Esophagus muscularis mucosa (tissue), 4 donors: ENCODE measurements around the gene SGF29. TPM values are rescaled to one million over a fixed set of nuclear protein-coding genes. Genes with fewer than 3 reads are reported as not detected.

ENCODE experiments used
- DNase-seq: peaks from one replicate; pipeline ENCODE4 v3.0.0-alpha.2; 2017; ENCODE audit errors: extremely low spot score
- H3K27ac ChIP-seq, 4 donors: fragments of 200-600 bp; sonication (generic); replicated peaks in 1 of 4; 1 replicate in 3 of 4; 2 replicates in 1 of 4; pipeline ENCODE4 v1.5.1; 2016 to 2019; ENCODE audit warnings: mild to moderate bottlenecking in 1 of 4
- H3K27me3 ChIP-seq, 4 donors: fragments of 200-600 bp; sonication (generic); one replicate each; pipeline versions ENCODE4 v1.5.1 to v1.6.0; 2016 to 2019
- H3K36me3 ChIP-seq, 4 donors: fragments of 200-600 bp; sonication (generic); one replicate each; pipeline ENCODE4 v1.5.1; 2016 to 2019
- H3K4me1 ChIP-seq, 4 donors: fragments of 200-600 bp; sonication (generic); one replicate each; pipeline ENCODE4 v1.5.1; 2016 to 2019
- H3K4me3 ChIP-seq, 4 donors: fragments of 200-600 bp; sonication (generic); 1 replicate in 2 of 4; 2 replicates in 2 of 4; pipeline ENCODE4 v1.5.1; 2016 to 2019; ENCODE audit warnings: mild to moderate bottlenecking in 4 of 4, moderate library complexity in 1 of 4
- H3K9me3 ChIP-seq, 4 donors: fragments of 200-600 bp; sonication (generic); 1 replicate in 3 of 4; 2 replicates in 1 of 4; pipeline ENCODE4 v1.5.1; 2016 to 2019
- CTCF ChIP-seq, 3 experiments: fragments of 200-600 bp in 2 of 3; fragments of 450-650 bp in 1 of 3; sonication (generic) in 2 of 3; IDR thresholded peaks; one replicate each; pipeline ENCODE4 v1.5.1; 2017 to 2019; ENCODE audit warnings: antibody characterized with exemption in 3 of 3, mild to moderate bottlenecking in 2 of 3, moderate library complexity in 1 of 3
- EP300 ChIP-seq: sonication (generic); formaldehyde crosslinking; IDR thresholded peaks from one replicate; pipeline ENCODE4 v1.6.1; 2017; ENCODE audit warnings: antibody characterized with exemption
- POLR2A ChIP-seq: fragments of 450-650 bp; IDR thresholded peaks from one replicate; pipeline ENCODE4 v1.6.1; 2017; ENCODE audit warnings: antibody characterized with exemption, moderate library complexity, mild to moderate bottlenecking, low read depth
- POLR2AphosphoS5 ChIP-seq, 2 donors: sonication (generic); formaldehyde crosslinking; IDR thresholded peaks; one replicate each; pipeline ENCODE4 v1.6.1; 2017; ENCODE audit warnings: antibody characterized with exemption in 2 of 2
- WGBS: methylation state at CpG from one replicate; pipeline ENCODE4 v1.1.5; 2018; 5-methylcytosine and 5-hydroxymethylcytosine counted together
- intact Hi-C: fragments of 100-400 bp; cut with DNase I; formaldehyde crosslinking; loops from one replicate; pipeline ENCODE4 v1.15.1; 2023
- total RNA-seq, 4 donors: library from RNA; depleted of rRNA; stranded (reverse); fragments of >200 nt; gene quantifications; one replicate each; pipeline versions ENCODE4 v1.1.0 to v1.2.1, GENCODE V29; 2016

SGF29 gene
- total RNA-seq, 4 donors from 2014 or later: 33.2 to 43.4 (median 39.9) TPM

GRCh38 chr16:28575446-28576109 lies 21.9 kb downstream of the SGF29 start:
- no peak for DNase-seq
- 95% methylated on average over 8 of the region's 8 CpGs for WGBS
- TF ChIP-seq EP300 (no peak), POLR2AphosphoS5 (IDR thresholded peaks at IDR 0.05) (no peak), POLR2A (no peak), CTCF (IDR thresholded peaks at IDR 0.05) (no peak)
- Histone ChIP-seq H3K4me3 (no peak overlapping the region), H3K9me3 (no peaks in the 10 kb centered on the region), H3K27me3 (no peaks in the 10 kb centered on the region), H3K36me3 (peaks cover under 1 to 5% (median 4%) of the 10 kb centered on the region in 4 donors), H3K4me1 (peaks cover 12 to 28% (median 24%) of the 10 kb centered on the region in 4 donors), H3K27ac (no peak overlapping the region)
- intact Hi-C loops: no loop called here

- DNase-seq: no peak
- no peak for TF ChIP-seq CTCF (IDR thresholded peaks at IDR 0.05)
- TF ChIP-seq POLR2A: no peak
- TF ChIP-seq EP300: no peak
- TF ChIP-seq POLR2AphosphoS5 (IDR thresholded peaks at IDR 0.05): no peak
- H3K36me3 ChIP-seq: peaks cover 43 to 58% (median 51%) of the 10 kb centered on the region in 4 donors
- 97% methylated on average over 15 of the region's 15 CpGs for WGBS
- no peak overlapping the region for H3K27ac ChIP-seq
- no peaks in the 10 kb centered on the region for H3K9me3 ChIP-seq
- H3K4me3 ChIP-seq: no peak overlapping the region
- intact Hi-C loops: no loop called here
- no peaks in the 10 kb centered on the region for H3K27me3 ChIP-seq
- no peaks in the 10 kb centered on the region for H3K4me1 ChIP-seq
These were observed 27.1 kb downstream of the SGF29 start for GRCh38 chr16:28580726-28581315.

- Histone ChIP-seq H3K4me3 (no peak overlapping the region), H3K36me3 (peaks cover 81 to 100% (median 96%) of the 10 kb centered on the region in 4 donors), H3K27me3 (no peaks in the 10 kb centered on the region), H3K4me1 (no peaks in the 10 kb centered on the region), H3K27ac (no peak overlapping the region), H3K9me3 (no peaks in the 10 kb centered on the region)
- intact Hi-C loops: no loop called here
- no peak for DNase-seq
- TF ChIP-seq EP300 (no peak), CTCF (IDR thresholded peaks at IDR 0.05) (no peak), POLR2A (no peak), POLR2AphosphoS5 (IDR thresholded peaks at IDR 0.05) (no peak)
- WGBS: 87% methylated on average over 11 of the region's 11 CpGs
These were observed 32.0 kb downstream of the SGF29 start for GRCh38 chr16:28585674-28586073.

- intact Hi-C loops: no loop called here
- Histone ChIP-seq H3K4me3 (no peak overlapping the region), H3K4me1 (no peaks in the 10 kb centered on the region), H3K9me3 (no peaks in the 10 kb centered on the region), H3K27ac (no peak overlapping the region), H3K27me3 (no peaks in the 10 kb centered on the region), H3K36me3 (peaks cover 81 to 100% (median 96%) of the 10 kb centered on the region in 4 donors)
- no peak for DNase-seq
- WGBS: 85% methylated on average over 3 of the region's 3 CpGs
- TF ChIP-seq POLR2A (no peak), CTCF (IDR thresholded peaks at IDR 0.05) (no peak), EP300 (no peak), POLR2AphosphoS5 (IDR thresholded peaks at IDR 0.05) (no peak)
These were observed 32.7 kb downstream of the SGF29 start for GRCh38 chr16:28586466-28586865.
